Stimulated activated CD8-positive, alpha-beta memory T cell treated with anti-CD3 and anti-CD28 coated beads, Interleukin-12 subunit alpha, Interleukin-12 subunit beta, amount 100 ng/mL, for 24 hours (primary cell): ENCODE data around the gene FIP1L1.
"Not testable (repeated sequence)": the region's sequence is repeated elsewhere in the genome, so short reads cannot be mapped to it uniquely, and the experiment has no call there.

Experiments used
- DNase-seq: peaks from one replicate; pipeline ENCODE4 v3.0.0-alpha.2; 2020; ENCODE audit errors: extremely low read depth

The FIP1L1 gene, protein sequence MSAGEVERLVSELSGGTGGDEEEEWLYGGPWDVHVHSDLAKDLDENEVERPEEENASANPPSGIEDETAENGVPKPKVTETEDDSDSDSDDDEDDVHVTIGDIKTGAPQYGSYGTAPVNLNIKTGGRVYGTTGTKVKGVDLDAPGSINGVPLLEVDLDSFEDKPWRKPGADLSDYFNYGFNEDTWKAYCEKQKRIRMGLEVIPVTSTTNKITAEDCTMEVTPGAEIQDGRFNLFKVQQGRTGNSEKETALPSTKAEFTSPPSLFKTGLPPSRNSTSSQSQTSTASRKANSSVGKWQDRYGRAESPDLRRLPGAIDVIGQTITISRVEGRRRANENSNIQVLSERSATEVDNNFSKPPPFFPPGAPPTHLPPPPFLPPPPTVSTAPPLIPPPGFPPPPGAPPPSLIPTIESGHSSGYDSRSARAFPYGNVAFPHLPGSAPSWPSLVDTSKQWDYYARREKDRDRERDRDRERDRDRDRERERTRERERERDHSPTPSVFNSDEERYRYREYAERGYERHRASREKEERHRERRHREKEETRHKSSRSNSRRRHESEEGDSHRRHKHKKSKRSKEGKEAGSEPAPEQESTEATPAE

DNA sequence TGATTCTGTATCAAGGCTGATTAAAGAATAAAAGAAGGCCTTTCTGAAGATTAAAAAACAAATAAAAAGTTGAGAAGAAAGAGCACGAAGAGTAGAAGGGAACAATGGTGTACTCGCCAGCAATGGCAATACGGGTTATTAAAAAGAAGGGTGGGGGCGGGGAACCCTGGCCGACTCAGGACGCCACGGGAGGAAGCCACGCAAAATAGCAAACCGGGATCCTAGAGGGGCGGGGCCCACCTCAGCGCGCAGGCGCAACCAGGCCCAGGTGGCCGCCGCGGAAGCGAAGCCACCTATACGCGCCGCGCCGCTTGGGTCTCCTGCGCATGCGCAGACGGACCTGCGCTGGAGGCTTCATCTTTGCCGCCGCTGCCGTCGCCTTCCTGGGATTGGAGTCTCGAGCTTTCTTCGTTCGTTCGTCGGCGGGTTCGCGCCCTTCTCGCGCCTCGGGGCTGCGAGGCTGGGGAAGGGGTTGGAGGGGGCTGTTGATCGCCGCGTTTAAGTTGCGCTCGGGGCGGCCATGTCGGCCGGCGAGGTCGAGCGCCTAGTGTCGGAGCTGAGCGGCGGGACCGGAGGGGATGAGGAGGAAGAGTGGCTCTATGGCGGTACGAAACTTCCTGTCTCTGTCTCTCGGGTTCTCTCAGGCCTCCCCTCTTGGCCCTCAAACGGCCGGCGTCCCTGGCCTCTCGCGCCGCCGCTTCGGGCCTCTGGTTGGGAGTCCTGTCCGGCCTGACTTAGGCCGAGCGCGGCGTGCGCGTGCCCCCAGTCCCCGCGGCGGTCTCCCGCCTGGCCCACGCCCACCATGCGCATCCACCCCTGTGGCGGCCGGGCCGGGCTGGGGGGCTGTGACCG lies at the start of gene FIP1L1:
Gene FIP1L1 (plus strand): TSS at position 323 of the 852 bp plus-strand sequence. CDS start 198 bp downstream, at position 521.
- peak; percentile 90 for DNase-seq

DNA sequence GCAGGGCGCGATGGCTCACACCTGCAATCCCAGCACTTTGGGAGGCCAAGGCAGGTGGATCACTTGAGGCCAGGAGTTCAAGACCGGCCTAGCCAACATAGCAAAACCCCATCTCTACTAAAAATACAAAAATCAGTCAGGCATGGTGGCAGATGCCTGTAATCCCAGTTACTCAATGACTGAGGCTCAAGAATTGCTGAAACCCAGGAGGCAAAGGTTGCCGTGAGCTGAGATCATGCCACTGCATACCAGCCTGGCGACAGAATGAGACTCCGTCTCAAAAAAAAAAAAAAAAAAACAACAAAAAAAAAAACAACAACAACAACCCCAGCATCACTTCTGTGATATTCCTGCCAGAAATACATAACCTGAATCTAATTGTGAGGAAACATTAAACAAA lies 42.5 kb upstream of the FIP1L1 start:
- DNase-seq = not testable (repeated sequence)

DNA sequence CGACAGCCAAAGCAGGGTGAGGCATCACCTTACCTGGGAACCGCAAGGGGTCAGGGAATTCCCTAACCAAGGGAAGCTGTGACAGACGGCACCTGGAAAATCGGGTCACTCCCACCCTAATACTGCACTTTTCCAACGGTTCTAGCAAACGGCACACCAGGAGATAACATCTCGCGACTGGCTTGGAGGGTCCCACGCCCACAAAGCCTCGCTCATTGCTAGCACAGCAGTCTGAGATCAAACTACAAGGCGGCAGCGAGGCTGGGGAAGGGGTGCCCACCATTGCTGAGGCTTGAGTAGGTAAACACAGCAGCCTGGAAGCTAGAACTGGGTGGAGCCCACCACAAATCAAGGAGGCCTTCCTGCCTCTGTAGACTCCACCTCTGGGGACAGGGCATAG lies 37.3 kb upstream of the FIP1L1 start:
- DNase-seq = not testable (repeated sequence)

DNA sequence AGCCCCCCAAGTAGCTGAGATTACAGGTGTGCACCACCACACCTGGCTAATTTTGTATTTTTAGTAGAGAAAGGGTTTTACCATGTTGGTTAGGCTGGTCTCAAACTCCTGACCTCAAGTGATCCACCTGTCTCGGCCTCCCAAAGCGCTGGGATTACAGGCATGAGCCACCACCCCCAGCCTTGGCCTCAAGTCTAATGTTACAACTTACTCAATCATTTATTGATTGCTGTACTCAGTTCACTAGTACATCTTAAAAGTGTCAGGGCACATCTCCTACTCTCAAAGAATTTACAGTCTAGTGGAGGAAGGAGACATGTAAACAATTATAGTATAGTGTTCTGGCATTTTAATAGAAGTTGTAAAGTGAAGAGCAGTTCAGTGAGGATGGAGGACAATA lies 31.0 kb upstream of the FIP1L1 start:
- DNase-seq = not testable (repeated sequence)

DNA sequence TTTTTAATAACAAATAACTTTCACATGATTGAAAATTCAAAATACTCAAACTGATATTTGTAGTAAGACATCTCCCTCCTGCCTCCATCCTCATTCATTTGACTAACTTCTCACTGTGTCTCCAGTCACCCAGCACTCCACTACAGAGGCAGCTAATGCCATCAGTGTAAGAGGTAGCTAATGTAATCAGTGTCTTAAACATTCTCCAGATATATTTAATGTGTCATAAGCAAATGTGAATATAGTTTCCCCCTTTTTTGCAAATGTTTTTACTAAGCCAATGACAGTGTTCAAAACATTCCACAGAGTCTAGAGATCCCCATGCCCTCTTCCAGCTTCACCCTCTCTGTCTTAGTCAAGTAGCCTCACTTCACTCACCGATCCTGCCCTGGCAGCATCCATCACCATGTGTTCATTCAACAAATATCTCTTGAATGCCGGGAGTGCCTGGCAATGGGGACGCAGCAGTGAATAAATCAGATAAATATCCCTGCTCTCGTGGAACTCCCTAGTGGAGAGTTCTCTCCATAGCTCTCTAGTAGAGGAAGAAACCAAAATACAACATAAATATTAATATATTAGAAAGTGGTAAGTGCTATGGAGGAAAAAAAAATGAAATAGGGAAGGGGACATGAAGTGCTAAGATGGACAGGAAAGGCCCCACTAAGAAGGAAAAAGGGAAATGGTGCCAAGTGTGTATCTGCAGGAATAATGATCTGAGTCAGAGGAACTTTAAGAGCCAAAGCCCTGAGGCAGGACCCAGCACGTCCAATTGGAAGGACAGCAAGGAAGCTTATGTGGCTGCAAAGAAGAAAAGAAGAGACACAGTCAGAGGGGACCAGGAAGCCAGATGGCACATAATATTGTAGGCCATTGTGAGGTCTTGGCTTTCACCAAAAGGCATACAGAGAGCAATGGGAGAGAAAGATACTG lies 30.3 kb upstream of the FIP1L1 start:
- no peak for DNase-seq

DNA sequence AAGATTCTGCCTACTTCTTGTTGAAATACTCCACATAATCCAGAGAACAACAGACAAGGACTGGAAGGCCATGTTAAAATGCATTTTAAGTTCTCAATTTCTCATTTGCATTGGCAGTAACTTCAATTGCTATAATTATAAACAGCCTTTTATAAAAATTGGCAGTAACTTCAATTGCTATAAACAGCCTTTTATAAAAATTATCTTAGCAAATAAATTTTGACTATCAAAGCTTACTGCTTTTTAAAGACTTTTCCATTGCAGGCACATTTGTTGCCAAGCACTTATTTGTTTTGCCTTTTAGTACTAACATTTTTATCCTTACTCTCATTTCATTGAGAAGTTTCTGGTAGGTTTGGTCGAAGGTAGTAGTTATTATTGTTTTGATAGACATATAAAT lies 29.4 kb upstream of the FIP1L1 start:
- DNase-seq = no peak

DNA sequence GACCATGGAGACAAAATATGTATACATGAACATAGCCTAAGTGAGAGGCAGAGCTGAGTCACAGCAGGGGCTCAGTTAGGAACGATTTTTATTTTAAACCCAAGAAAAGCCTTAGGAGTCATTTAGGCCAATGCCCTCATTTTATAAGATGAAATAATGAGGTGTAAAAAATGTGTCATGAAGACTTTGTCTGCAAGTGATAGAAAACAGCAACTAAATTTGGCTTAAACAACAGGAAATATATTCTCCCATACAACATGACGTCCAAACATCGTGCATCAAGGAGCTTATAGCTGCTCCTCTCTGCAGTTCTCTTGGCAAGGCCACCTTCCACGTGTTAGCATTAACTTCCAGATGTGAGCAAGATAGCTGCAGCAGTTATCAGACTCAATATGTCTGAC lies 28.4 kb upstream of the FIP1L1 start:
- DNase-seq = no peak

DNA sequence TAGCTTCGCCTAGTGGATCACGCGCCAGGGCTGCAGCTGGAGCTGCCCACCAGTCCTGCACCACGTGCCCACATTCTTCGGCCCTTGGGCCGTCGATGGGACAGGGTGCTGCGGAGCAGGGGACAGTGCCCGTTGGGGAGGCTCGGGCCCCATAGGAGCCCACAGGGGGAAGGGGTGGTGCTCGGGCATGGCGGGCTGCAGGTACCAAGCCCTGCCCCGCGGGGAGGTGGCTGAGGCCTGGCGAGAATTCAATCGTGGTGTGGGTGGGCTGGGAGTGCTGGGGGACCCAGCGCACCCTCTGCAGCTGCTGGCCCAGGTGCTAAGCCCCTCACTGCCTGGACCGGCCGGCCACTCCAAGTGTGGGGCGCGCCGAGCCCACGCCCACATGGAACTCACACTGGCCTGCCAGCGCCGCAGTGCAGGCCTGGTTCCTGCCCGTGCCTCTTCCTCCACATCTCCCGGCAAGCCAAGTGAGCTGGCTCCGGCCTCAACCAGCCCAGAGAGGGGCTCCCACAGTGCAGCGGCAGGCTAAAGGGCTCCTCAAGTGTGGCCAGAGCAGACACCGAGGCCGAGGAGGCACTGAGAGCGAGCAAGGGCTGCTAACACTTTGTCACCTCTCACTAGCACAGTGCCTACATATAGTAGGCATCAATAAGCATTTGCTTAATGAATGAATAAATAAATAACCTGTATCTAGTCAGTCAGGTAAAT lies 23.3 kb upstream of the FIP1L1 start:
- DNase-seq = no peak

DNA sequence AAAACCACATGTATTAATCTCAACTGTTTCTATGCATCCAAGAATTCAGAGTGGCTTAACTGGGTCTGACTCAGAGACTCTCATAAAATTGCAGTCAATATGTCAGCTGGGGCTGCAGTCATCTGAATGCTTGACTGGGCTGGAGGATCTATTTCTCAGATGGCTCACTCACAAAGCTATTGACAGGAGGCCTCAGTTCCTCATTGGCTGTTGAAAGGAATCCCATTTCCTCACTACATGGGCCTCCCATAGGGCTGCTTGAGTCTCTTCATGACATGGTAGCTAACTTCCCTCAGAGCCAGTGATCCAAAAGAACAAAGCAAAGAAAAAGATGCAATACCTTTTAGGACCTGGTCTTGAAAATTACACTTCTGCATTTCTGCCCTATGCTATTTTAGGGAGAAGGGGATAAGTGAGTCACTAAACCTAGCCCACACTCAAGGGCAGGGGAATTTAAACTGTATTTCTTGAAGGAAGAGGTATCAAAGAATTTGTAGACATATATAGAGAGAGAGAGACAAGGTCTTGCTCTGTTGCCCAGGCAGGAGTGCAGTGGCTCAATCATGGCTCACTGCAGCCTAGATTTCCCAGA lies 21.4 kb upstream of the FIP1L1 start:
- DNase-seq = no peak

DNA sequence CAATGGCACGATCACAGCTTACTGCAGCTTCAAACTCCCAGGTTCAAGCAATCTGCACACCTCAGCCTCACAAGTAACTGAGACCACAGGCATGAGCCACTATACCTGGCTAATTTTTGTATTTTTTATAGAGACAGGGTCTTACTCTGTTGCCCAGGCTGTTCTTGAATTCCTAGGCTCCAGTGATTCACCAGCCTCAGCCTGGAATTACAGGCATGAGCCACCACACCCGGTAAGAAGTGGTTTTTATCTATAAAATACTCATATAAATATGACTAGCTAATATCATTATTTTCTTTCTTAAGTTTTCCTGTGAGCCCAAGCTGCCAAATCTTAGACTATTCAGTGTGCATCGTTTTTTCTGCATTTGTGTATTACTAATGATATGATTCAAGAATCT lies 16.0 kb upstream of the FIP1L1 start:
- no peak for DNase-seq

DNA sequence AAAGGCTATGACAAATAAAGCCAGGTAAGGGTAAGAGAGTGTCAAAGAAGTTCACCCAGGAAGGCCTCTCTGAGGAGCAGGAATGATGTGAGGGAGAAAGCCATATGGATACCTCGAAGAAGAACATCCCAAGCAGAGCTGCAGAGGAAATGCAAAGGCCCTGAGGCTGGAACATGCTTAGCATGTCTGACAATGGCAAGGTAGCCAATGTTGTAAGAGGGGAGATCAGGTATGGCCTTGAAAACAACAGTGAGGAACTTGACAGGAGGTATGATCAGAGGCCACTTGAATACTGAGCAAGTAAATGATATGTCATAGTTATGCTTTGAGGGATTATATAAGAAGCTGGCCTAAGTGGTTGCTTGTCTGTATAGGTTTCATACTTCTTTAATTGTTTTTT lies 15.3 kb upstream of the FIP1L1 start:
- DNase-seq = no peak

DNA sequence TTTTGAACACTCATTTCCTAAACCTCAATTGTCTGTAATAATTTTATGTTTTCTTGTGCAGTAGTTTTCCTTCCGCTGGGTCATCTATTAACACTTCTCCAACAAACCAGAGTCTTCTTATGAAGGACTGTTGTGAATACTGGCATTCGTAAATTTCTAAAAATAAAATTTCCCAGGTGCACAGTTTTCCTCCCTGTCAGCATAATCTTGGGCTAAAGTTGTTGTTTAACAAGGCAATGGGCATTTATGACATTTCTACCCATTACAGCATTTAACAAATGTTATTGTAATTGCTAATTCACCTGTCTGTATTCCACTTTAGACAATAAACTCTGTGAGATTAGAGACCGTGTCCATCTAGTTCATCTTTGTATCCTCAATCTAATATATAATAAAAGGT lies 12.8 kb upstream of the FIP1L1 start:
- DNase-seq = no peak

DNA sequence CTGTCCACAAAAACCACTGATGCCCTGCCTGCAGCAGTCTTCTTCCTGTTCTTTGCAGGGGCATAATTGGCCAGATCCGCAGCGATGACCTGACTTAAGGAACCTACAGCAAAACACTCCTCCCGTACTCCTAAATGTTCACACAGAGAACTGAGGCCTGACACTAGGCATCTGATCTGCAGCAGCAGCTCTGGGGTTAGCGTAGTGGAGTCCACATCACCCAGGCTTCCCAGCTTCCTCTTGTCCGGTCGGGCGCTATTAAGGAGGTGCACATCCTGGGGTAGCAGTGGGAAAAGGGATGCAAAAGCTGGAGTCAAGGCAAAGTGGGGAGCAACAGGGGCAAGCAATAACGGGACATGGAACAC lies 12.3 kb upstream of the FIP1L1 start:
- no peak for DNase-seq

DNA sequence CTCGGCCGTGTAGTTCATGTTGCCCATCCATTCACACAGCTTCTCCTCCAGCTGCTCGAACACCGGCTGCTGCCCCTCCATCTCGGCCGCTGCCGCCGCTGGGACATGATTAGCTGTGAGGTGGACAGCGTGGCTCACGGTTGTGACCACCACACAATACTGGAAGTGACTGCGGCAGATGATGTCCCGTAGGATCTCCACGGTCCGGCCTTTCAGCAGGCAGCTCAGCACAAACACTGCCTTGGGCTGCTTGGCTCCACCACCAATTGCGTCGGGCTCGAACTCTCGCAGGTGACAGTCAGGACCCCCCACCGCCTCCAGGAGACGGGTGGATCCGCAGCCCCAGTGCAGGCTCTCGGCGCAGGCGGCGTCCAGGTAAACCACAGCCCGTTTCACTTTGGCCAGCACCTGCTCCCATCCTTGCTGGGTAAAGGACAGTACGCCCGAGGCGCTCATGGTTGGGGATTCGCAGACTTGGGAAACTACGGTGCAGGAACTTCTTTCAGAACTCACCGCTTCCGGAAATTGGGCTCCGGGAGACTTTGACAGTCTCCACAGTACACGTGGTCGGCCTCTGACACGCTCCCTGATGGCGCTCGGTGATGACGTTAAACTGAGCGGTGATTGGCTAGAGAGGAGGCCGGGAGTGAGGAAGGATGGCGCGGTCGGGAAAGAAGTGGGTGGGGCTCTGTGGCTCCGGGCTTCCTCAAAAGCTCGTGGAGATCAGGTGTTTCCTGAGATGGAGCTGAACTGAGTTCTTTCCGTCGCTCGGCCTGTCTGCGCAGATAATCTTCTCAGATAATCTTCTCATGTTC lies 11.7 kb upstream of the FIP1L1 start, which contains the start of gene SCFD2:
Gene SCFD2 (minus strand): TSS at position 576 of the 815 bp plus-strand sequence.
- DNase-seq = peak; percentile 91

DNA sequence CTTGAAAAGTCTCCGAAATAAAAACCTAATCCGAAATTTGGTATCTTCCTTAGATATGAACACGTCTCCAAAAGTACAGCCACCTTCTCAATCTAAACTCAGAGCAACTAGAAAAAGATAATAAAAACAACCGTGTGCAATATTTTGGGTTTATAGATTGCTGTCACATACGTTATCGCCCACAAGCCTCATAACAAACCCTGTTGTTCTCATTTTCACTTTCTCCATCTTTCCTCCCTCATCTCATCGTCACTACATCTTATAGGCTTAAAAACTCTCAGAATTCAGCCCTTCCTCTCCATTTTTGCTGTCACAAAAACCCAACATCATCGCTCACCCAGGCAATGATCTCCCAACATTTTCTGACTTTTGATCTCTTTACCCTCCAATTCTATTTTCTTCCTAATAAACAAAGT lies 11.1 kb upstream of the FIP1L1 start:
- no peak for DNase-seq

DNA sequence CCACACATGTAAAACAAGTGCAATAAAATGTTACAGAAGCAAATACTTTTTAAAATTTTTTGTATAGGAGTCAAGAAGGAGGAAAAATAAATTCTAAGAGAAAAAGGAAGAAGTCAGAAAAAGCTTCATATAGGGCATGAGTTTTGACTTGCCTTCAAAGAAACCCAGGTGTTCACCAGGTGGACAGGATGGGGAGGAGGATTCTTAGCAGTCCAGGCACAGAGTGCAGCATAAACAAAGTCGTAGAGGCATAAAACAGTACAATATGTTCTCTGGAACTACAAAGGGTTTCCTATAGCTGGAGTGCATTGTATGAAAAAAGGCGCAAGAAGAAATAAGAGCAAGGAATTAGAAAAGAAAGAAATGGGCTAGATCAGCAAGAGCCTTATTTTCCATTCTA lies 9.7 kb upstream of the FIP1L1 start:
- no peak for DNase-seq

DNA sequence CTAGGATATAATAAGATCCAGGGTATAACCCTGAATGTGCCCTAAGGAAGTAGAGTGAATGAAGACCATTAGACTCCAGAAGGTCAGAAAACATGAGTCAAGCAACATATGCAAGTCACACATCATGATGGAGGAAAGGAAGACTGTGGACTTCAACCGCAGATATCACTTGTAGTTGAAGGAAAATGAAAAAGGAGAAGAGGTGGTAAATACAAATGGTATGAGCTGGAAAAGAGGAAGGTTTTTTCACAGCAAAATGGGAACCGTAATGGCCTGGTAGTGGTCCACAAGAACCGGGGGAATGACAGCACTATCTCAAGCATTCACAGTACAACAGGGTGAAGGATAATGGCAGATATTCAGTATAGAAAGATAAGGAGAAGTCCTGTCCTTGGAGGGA lies 6.4 kb upstream of the FIP1L1 start:
- DNase-seq = no peak

DNA sequence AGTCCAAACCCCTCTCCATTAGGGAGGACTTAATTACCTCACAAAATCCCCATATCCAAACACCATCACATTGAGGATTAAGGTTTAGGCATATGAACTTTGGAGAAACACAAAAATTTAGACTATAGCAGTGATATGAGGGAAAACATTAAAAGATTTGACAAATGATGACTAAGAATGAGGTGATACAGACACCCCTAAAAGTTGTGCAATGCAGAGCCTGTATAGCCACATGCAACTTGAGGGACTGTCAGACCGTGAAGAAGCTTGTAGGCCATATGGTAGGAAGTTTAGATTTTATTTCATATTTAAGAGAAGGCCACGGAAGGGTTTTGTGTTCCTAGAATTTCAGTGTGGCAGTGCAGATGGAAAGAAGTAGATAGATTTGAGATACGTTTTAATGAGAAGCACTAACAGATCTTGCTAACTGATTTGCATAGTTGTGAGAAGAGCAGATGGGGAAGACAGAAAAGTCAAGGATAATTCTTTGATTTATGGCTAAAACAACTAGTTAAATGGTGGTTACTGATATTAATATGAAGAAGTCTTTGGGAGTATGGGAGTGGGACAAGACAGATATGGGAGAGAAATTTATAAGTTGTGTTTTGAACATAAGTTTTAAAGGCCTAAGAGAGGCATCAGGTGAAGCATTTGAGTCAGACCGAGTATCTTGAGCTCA lies 5.5 kb upstream of the FIP1L1 start:
- no peak for DNase-seq

DNA sequence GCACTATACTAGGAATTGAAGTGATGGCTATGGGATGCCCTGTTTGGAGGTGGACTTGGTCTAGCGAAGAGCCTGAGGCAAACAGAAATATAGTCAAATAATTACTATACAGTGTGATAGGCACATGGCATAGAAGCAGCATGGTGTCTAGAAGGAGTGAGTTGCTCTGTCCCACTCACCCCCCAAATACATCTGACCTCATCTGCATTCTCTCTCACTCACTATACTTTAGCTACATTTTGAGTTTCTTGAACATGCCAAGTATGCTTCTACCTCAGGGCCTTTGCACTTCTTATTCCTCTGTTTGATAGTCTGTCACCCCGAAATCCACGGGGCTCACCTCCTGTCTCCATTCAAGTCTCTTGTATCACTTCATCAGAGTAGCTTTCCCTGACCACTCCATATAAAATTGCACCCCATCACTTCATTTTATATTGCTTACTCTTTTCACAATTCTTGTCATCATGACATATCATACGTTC lies 2.6 kb upstream of the FIP1L1 start:
- DNase-seq = no peak
